ENCODE results near the gene SNRK. TPM values are rescaled to one million over a fixed set of nuclear protein-coding genes. Genes with fewer than 3 reads are reported as not detected.

Gene SNRK
- 24.5 and 26.4 TPM in 2 replicates for total RNA-seq

GRCh38 chr3:43286115-43286840 is at the start of gene SNRK:
Gene SNRK, plus strand, starts transcription at chr3:43286540. Its CDS starts 16,664 bp downstream, at chr3:43303204.

Other genes with a start within 250 kb of the SNRK start
- 9.5 and 9.9 TPM in 2 replicates for gene POMGNT2, start 180.5 kb upstream of the SNRK start, total RNA-seq